ENCODE results near the gene OR5AR1.
"Not testable (repeated sequence)": the region's sequence is repeated elsewhere in the genome, so short reads cannot be mapped to it uniquely, and the experiment has no call there.

Gene OR5AR1

GRCh38 chr11:56663386-56663785 lies at the start of gene OR5AR1:
TSS of gene OR5AR1 (plus strand) at chr11:56663686. CDS start at chr11:56663686, 0 bp downstream.
- DNase-seq: no peak

GRCh38 chr11:56624661-56625110 lies 38.8 kb upstream of the OR5AR1 start:
- DNase-seq: peak in 1 of 2 donors; percentile 3

- DNase-seq: no peak
These were observed 37.5 kb upstream of the OR5AR1 start for GRCh38 chr11:56625946-56626345.

GRCh38 chr11:56632329-56632728 lies 31.2 kb upstream of the OR5AR1 start:
- no peak for DNase-seq

GRCh38 chr11:56636861-56637260 lies 26.6 kb upstream of the OR5AR1 start:
- DNase-seq: no peak

GRCh38 chr11:56637500-56637899 lies 26.0 kb upstream of the OR5AR1 start:
- no peak for DNase-seq

- DNase-seq: no peak
These were observed 21.1 kb upstream of the OR5AR1 start, which contains the start of gene OR5AP2 for GRCh38 chr11:56642339-56642738. TSS of gene OR5AP2 (minus strand) at chr11:56642439. CDS start at chr11:56642439, 0 bp downstream.

- no peak for DNase-seq
These were observed 3.7 kb upstream of the OR5AR1 start for GRCh38 chr11:56659755-56660154.

GRCh38 chr11:56670984-56671383 lies 7.5 kb downstream of the OR5AR1 start:
- DNase-seq: no peak

- DNase-seq: no peak
These were observed 25.1 kb downstream of the OR5AR1 start for GRCh38 chr11:56688554-56689100.

GRCh38 chr11:56691179-56691578 lies 27.7 kb downstream of the OR5AR1 start:
- not testable (repeated sequence) for DNase-seq

GRCh38 chr11:56693428-56693827 lies 29.9 kb downstream of the OR5AR1 start:
- no peak for DNase-seq

GRCh38 chr11:56698795-56699194 lies 35.3 kb downstream of the OR5AR1 start, which contains the start of gene OR9G1:
TSS of gene OR9G1 (plus strand) at chr11:56699095. CDS start at chr11:56700388, 1,293 bp downstream.
- no peak for DNase-seq

- no peak for DNase-seq
These were observed 36.9 kb downstream of the OR5AR1 start for GRCh38 chr11:56700242-56700913.

GRCh38 chr11:56700914-56701485 lies 37.5 kb downstream of the OR5AR1 start:
- no peak for DNase-seq

- DNase-seq: no peak
These were observed 42.4 kb downstream of the OR5AR1 start for GRCh38 chr11:56705784-56706396.

- no peak for DNase-seq
These were observed 43.0 kb downstream of the OR5AR1 start for GRCh38 chr11:56706486-56706885.

GRCh38 chr11:56714206-56714605 lies 50.7 kb downstream of the OR5AR1 start:
- no peak for DNase-seq
